Stimulated activated CD4-positive, alpha-beta T cell treated with anti-CD3 and anti-CD28 coated beads, Interleukin-1b, Interleukin-23, amount 100 ng/mL, for 1 hour (primary cell): ENCODE measurements around the gene HOXD3.

Experiments
- DNase-seq, 2 donors: peaks; one replicate each; pipeline ENCODE4 v3.0.0-alpha.2; 2020; ENCODE audit warnings: low read depth in 2 of 2

The HOXD3 gene

DNA sequence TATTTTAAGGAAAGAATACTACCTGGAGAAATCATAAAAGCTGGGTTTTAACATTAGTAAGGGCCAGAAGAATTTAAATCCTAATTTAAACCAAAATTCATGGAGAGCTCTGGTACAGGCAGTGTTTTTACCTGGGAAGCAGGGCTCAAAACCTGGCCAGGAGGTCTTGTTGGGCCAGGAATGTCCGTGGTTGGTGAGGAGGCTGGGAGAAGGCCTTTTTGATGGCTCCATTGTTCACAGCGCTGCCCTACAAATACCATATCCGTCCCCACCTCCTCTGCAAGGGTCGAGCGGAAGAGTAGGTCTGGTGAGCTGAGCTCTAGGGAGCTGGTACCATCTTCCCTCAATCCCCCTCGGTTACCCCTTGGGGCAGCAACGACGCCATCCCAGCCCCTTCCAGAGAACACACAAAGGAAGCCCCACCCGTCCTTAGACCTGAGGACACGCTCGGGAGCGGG, 20.5 kb downstream of the HOXD3 start:
- DNase-seq, result no peak

DNA sequence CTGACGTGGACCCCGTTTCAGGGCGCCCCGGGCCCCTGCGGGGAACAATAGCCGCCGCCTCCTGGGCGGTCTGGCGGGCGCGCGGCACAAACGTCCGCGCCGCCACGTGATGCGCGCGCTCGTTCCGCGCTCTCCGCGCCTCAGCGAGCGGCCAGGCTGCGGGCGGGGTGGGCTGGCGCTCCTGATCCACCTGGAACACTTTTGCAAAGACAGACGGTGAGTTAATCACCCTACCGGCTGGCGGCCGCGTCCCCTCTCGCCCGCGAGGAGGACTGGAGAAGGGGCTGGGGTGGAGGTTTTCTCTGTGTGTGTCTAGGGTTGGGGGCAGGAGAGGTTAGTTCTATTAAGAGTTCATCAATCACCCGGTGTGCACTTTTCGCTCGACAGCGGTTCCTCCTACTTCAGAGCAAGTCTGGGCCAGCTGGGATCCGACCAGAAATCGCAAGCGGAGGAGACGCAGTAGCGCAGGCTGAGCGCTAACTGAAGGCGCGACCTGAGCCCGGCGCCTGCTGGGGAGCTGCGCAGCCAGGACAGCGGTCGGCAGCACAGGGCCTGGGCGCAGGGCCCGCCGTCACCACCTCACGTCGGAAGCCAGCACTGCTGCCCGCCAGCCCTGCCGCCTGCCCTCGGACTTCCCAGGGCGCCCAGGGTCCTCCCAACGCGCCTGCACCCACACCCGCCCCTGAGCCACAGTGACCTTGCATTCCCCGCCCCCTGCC, 21.1 kb downstream of the HOXD3 start:
- DNase-seq, result no peak

DNA sequence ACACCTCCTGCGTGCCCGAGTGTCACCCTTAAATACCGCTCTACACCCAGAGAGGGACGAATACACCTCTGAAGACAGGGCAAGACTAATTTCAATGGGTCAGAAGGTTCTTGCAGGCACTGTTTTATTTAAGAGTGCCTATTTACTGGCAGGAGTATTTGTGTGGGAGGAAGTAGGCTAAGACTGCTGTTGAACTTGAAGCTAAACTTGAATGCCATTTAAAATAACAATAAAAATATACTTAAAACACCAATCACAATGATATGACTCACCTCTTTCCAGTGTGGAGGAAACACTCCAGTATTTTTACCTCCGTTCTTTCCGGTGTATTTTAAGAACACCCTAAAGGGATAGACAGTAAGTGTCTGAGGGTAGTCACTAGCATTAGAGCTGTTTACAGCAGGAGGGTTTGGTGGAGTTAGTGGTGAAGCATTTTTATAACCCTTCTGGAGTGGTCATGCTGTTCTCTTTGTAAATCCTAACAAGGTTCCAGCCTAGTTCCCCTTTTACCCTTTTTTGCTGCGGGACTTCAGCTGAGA, 21.7 kb downstream of the HOXD3 start:
- DNase-seq, result no peak

DNA sequence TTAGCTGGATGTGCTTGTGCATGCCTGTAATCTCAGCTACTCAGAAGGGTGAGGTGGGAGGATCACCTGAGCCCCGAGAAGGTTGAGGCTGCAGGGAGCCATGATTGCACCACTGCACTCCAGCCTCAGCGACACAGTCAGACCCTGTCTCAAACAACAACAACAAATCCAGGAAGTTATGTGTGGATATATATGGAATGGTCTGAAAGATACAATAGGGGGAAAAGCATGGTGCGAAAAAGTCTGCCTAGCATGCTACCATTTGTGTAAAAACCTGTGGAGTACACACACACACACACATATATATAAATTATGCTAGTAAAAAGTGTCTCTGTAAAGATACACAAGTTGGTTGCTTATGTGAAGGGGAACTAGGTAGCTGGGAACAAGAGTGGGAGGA, 24.4 kb downstream of the HOXD3 start:
- DNase-seq, result no peak

DNA sequence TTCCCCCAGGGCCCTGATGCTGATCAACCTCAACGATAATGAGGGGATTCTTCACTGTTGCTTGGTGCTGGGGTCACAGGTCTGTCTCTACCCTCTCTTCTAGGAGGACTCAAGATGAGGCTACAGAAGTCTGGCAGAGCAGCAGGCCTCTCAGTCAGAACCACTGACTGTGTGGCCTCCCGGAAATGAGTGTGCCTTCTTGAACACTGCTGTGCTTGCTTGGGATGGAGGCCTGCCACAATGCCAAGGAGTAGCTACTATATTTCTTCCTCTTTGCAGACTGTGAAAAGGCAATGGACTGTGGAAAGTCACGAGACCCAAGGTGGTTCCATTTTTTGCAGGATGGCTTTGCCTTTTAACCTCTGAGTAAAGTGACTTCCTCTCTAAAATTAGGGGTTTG, 25.6 kb downstream of the HOXD3 start:
- DNase-seq, result no peak

DNA sequence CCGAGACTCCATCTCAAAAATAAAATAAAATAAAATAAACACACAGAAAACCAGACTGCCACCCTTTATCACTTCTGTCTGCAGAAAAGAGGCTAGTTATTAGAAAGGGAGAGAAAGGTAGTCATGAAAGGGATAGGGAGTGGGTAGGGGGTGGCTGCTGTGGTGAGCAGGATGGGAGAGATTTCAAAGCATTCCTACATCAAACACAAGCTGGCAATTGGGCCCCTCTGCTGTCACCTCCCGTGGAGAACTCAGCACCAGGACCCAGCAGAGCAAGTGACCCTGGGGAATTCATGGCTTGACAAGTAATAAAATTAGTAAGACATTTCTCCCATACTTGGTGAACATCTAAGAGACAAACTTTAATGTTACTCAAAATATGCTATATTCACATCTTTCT, 27.6 kb downstream of the HOXD3 start:
- no peak for DNase-seq

DNA sequence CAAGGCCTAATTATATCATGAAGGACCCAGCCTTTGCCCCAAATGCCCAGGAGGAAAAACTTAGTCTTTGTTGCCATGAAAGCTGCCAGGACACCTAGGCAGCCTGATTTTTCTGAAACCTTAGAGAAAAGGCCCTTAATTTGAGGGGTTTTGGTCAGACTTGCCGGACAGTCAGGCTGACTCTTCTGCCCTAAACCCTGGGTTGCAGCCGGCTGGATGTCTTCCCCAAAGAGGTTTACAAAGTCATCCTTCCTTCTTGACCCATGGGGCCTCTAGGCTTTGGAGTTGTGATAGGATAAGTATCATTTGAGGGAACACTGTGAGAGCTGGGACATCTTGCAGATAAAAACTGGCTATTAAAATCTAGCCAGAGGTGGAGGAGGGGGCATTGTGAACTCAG, 28.9 kb downstream of the HOXD3 start:
- DNase-seq, result no peak

DNA sequence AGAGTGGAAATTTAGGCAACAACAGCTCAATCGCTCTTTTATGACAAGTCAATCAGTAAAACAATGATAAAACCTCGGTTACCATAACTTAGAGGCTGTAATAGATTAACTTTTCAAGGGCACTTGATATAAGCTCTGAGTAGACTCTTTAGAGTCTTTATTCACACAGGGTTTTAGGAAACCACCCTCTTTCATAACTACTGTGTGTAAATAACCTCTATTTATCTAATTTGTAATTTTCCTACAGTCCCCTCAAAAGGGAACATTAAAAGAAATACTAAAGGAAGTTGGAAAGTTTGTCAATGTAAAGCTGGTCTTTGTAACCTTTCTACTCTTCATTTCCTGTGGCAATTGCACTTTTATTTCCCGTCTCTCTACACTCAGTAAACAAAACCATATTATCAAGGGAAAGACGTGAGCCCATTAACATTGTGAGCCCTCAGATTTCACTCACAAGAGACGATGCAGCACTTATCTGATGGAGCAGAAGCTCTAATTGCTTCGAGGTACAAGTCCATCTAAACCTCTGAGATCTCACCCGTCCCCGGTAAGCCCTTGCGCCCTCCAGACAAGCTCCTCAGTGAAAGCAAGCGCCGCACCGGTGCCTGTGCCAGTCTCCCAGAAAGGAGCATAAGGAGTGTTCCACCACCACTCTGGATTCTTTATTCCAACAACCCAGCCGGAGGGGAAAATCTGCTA, 30.2 kb downstream of the HOXD3 start:
- no peak for DNase-seq

DNA sequence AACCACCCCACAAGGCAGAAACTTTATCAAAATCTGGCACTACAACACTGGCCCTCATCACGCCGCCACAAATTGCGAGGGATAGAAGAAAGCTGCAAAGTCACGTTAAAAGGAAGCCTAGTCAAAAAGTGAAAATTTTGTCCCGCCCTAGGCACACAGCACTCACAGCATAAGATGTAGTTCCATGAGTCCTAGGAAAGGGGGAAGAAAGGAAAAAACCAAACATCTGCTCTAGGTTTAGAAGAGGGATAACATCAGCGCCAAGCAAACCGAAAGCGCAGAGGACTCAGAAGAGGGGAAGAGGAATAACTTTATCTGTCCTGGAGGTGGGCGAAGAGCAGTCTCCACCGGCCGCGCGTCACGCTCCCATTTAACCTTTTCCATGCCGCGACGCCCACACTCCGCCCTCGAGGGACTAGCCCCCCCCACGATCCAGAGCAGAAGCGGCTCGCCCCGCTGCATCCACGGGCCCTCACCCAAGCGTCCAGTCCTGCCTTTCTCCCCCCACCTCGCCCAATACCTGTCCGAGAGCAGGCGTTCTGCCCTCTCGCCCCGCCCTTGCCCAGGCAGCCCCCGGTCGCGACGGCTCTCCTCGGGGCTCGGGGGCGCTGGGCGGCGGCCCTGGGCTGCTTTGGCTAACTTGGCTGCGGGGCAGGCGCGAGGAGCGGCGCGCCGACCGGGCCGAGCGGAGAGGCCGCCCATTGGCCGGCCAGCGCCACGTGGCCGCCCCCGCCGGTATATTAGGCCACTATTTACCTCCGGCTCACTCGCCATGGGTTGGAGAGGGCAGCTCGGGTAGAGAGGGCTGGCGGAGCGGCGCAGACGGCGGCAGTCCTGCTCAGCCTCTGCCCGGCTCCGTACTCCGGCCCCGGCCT, 31.0 kb downstream of the HOXD3 start, which contains the start of gene HOXD1:
Gene HOXD1 (plus strand): TSS at position 770 of the 875 bp plus-strand sequence. CDS start 134 bp downstream, outside the sequence.
- DNase-seq, result no peak

DNA sequence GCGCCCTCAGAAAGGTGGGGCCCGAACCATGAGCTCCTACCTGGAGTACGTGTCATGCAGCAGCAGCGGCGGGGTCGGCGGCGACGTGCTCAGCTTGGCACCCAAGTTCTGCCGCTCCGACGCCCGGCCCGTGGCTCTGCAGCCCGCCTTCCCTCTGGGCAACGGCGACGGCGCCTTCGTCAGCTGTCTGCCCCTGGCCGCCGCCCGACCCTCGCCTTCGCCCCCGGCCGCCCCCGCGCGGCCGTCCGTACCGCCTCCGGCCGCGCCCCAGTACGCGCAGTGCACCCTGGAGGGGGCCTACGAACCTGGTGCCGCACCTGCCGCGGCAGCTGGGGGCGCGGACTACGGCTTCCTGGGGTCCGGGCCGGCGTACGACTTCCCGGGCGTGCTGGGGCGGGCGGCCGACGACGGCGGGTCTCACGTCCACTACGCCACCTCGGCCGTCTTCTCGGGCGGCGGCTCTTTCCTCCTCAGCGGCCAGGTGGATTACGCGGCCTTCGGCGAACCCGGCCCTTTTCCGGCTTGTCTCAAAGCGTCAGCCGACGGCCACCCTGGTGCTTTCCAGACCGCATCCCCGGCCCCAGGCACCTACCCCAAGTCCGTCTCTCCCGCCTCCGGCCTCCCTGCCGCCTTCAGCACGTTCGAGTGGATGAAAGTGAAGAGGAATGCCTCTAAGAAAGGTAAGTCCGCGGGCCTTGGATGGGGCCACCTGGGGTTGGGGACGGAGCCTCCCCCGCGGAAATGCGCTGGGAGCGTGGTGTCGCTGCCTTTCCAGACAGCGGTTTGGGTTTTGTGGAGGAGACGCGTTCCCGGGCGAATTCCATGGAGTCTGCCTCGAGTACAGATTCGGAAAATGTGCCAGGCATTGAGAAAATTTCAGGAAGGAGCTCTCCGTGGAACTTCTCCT, 31.9 kb downstream of the HOXD3 start:
- no peak for DNase-seq

DNA sequence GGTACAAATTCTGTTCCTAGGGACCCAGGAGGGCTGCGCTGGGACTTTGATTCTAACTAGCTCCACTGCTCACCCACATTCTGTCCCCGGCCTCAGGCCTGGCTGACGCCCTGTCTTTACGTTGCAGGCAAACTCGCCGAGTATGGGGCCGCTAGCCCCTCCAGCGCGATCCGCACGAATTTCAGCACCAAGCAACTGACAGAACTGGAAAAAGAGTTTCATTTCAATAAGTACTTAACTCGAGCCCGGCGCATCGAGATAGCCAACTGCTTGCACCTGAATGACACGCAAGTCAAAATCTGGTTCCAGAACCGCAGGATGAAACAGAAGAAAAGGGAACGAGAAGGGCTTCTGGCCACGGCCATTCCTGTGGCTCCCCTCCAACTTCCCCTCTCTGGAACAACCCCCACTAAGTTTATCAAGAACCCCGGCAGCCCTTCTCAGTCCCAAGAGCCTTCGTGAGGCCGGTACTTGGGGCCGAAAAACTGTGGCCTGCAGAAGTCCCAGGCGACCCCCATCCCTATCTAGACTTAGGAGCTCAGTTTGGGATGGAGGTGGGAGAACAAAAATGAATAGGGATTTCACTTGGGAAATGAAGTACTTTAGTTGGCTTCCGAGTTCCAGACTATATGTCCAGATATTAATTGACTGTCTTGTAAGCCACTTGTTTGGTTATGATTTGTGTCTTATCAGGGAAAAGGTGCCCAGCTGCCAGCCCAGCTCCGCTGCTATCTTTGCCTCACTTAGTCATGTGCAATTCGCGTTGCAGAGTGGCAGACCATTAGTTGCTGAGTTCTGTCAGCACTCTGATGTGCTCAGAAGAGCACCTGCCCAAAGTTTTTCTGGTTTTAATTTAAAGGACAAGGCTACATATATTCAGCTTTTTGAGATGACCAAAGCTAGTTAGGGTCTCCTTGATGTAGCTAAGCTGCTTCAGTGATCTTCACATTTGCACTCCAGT, 32.9 kb downstream of the HOXD3 start:
- DNase-seq, result no peak

DNA sequence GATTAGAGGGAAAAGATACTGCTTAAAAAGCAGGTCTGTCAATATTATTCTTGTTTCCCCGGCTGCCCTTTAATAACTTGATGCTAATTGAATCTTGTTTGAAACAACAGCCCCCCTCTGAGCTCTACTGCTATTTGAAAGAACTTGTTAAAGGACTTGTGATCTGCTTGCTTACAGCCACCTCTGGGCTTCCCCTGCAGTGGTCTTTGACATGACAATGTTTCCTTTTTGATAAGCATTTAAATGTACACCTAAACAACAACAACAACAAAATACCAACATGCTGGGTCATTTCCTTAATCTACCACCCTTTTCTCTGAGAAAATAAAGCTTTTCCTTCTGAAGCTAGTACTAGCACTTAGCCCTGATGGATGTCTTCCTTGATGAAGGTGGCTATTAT, 35.2 kb downstream of the HOXD3 start:
- DNase-seq, result no peak

DNA sequence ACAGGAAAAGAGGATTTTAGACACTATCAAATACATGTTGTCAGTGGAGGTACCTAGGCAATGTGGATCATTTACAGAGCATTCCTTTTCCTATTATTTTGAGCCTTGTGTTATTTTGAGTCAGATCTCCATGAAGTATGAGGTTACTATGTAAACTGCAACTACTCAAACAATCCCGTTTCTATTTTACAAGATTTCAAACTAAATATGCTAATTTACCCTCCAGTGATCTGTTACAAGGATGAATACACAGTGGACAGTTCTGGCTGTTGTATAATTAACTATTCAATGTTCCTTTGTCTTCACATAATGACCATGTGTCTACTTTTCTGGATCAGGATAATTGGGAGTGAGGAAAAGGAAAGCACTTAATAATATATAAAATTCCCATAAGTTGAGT, 35.9 kb downstream of the HOXD3 start:
- no peak for DNase-seq

DNA sequence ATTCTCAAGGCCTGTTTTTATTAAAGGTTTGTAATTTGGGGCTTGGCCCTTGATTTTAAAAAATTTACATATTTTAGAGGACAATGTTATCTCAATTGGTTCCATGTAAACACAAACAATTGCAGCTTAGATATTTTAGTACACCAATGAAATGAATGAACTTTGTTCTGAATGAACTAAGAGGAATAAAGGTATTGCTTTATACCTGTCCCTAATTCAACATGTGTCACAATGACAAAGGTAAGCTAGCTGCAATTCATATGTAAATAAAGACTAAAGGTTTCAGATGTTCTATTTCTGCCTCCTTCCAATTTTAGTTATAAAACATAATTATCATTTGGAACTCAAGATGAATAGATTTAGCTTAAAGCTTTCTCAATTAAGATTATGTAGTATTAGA, 42.8 kb downstream of the HOXD3 start:
- no peak for DNase-seq

DNA sequence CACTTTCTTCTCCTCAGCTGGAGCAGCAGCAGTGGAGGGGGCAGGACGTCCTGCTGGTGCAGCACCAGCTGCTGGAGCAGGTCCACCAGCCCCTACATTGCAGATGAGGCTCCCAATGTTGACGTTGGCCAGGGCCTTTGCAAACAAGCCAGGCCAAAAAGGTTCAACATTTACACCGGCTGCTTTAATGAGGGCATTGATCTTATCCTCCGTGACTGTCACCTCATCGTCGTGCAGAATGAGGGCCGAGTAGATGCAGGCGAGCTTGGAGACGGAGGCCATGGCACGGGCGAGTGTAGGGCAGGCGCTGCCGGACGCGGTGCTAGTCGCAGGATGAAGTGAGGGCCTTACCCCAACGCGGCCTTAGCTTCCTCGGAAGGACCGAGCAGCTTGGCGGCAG, 43.9 kb downstream of the HOXD3 start:
- no peak for DNase-seq

DNA sequence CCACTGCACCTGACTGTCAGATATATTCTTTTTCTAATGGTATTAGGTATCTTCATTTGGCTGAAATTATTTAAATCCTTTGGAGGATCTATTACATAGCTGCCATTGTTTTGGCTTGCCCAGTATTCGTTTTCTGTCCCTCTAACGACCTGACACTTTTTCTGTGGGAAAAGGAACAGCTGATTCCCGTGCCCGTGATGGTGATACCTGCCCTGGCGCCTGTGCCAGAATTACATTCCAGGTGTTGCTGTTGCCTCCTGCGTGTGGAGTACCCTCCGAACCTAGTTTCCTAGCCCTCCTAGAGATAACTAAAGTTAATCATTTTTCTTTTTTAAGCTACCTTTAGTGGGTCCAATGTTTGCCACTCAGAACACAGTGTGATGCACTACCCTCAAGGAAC, 45.4 kb downstream of the HOXD3 start:
- no peak for DNase-seq

DNA sequence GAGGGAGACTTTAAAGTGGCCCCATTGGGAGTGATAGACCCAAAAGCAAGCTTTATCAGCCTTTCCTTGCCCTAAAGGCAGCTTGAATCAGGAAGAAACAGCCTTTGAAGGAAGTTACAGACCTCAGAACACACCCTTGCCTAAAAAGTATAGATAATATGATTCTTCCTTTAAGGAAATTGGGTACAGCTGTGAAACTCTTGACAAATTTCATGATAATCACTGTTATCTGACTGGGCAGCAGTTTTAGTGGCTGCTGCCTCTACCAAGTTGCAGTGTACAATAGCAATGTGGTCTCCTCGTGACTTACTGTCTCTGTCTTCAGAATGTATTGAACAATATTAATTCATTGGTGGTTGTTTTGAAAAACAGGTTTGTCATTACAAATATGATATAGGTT, 48.0 kb downstream of the HOXD3 start:
- DNase-seq, result no peak

DNA sequence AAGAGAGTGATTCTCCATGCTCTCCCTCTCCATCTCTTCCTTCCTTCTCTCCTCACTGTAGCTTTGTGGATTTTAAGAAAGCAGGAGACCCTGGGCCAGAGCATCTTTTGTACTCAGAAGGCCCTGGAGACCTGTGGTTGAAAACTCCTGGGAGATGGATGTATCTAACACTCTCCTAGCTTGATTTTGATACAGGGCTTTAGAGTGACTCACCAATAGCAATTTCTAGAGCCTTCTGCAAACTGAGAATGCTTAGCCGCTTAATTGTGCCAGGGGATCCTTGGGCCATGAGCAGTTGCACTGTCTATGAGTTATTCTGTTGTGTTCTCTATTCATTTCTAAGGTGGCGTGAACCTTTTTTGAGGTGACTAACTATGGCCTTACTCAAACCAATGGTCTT, 49.0 kb downstream of the HOXD3 start:
- DNase-seq, result no peak

DNA sequence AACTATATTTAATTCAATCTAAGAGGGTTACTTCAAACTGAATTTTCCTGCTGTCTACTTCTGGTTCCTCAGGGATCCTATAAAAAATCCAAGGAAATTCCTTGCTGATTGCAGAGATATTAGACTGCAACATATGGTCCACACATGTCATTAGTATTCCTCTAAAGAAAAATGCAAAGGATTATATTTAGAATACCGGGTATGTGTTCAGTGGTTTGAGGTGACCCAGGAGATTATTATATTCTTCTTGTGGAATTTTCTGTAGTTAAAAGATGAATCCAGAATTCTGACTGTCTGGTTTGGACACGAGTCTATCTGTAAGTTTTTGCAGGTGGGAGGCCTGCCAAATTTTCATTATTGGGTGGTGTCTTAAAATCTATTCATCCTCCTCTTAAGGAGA, 49.6 kb downstream of the HOXD3 start:
- no peak for DNase-seq

DNA sequence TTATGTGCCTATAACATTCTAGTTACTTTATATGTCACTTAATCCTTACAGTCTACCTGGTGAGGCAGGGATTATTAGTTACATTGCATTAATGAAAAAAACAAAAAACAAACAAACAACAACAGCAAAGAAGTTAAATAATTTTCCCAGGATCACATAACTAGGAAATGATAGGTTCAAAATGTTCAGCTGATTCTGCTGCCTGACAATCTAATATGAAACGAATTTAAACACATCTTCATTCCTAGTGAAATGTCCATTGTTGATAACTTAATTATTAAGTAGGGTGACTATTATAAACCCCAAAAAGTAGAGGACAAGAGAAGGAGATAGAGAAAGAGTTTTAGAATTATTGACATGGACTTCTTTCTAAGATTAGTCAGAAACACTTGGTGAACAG, 54.0 kb downstream of the HOXD3 start:
- DNase-seq, result no peak
